GM23338 (cell line): ENCODE data around the gene USP46. TPM values are rescaled to one million over a fixed set of nuclear protein-coding genes. Genes with fewer than 3 reads are reported as not detected.

ENCODE experiments used
- ATAC-seq: fragments of 200-7000 bp; cut with Tn5 transposase; 3 replicates; pipeline ENCODE4 v1.9.1; 2020
- DNase-seq: peaks from one replicate; pipeline ENCODE4 v3.0.0-alpha.2; 2015; ENCODE audit warnings: low spot score
- H2AFZ ChIP-seq: fragments of 200-600 bp; sonication (generic); 2 replicates; pipeline ENCODE4 v1.8.0; 2016; ENCODE audit warnings: antibody characterized with exemption, mild to moderate bottlenecking, moderate library complexity
- H3F3A ChIP-seq: fragments of 200-600 bp; sonication (generic); replicated peaks from 2 replicates; pipeline ENCODE4 v1.8.0; 2017; ENCODE audit warnings: antibody characterized with exemption, mixed run types, low read depth
- H3K27ac ChIP-seq: fragments of 200-600 bp; sonication (generic); 2 replicates; pipeline ENCODE4 v1.6.1; 2016; ENCODE audit warnings: low read depth
- H3K27me3 ChIP-seq: fragments of 200-600 bp; sonication (generic); 2 replicates; pipeline ENCODE4 v1.8.0; 2016; ENCODE audit warnings: mild to moderate bottlenecking, mixed run types, moderate library complexity; ENCODE audit not compliant: insufficient read depth
- H3K36me3 ChIP-seq: fragments of 200-600 bp; sonication (generic); 2 replicates; pipeline ENCODE4 v1.8.0; 2016; ENCODE audit warnings: mild to moderate bottlenecking; ENCODE audit not compliant: insufficient read depth
- H3K4me1 ChIP-seq: fragments of 200-600 bp; sonication (generic); 2 replicates; pipeline ENCODE4 v1.8.0; 2016; ENCODE audit warnings: mild to moderate bottlenecking, moderate library complexity; ENCODE audit not compliant: insufficient read depth
- H3K4me2 ChIP-seq: fragments of 200-600 bp; sonication (generic); 2 replicates; pipeline ENCODE4 v1.7.1; 2017; ENCODE audit warnings: mixed run types
- H3K4me3 ChIP-seq: fragments of 200-600 bp; sonication (generic); 2 replicates; pipeline ENCODE4 v1.6.1; 2016; ENCODE audit warnings: mixed run types
- H3K79me2 ChIP-seq: fragments of 200-600 bp; sonication (generic); replicated peaks from 2 replicates; pipeline ENCODE4 v1.8.0; 2017; ENCODE audit warnings: mild to moderate bottlenecking; ENCODE audit not compliant: insufficient read depth
- H3K9me2 ChIP-seq: fragments of 200-600 bp; sonication (generic); 2 replicates; pipeline ENCODE4 v1.8.0; 2017; ENCODE audit not compliant: insufficient read depth
- H4K20me1 ChIP-seq: fragments of 200-600 bp; sonication (generic); replicated peaks from 2 replicates; pipeline ENCODE4 v1.8.0; 2017; ENCODE audit warnings: mild to moderate bottlenecking; ENCODE audit not compliant: insufficient read depth
- H3K27ac Mint-ChIP-seq: 2 replicates; pipeline ENCODE4 v1.8.0; 2020; ENCODE audit warnings: inconsistent platforms, mild to moderate bottlenecking, moderate library complexity, mixed read lengths
- H3K27me3 Mint-ChIP-seq: 3 replicates; pipeline ENCODE4 v1.8.0; 2022; ENCODE audit warnings: low read depth, mild to moderate bottlenecking, moderate library complexity, mixed read lengths, inconsistent platforms; ENCODE audit not compliant: insufficient read depth, poor library complexity
- H3K36me3 Mint-ChIP-seq: 3 replicates; pipeline ENCODE4 v1.8.0; 2021; ENCODE audit warnings: low read depth, mild to moderate bottlenecking, inconsistent platforms, moderate library complexity, mixed read lengths
- H3K4me1 Mint-ChIP-seq: 3 replicates; pipeline ENCODE4 v1.8.0; 2020; ENCODE audit warnings: mild to moderate bottlenecking, inconsistent platforms, mixed read lengths
- H3K4me3 Mint-ChIP-seq: 3 replicates; pipeline ENCODE4 v1.8.0; 2021; ENCODE audit warnings: moderate library complexity, mild to moderate bottlenecking, inconsistent platforms, mixed read lengths
- H3K9me3 Mint-ChIP-seq: 3 replicates; pipeline ENCODE4 v1.8.0; 2020; ENCODE audit warnings: moderate library complexity, mild to moderate bottlenecking, inconsistent platforms, mixed read lengths
- EZH2 ChIP-seq: fragments of 200-600 bp; sonication (generic); IDR thresholded peaks from one replicate; pipeline ENCODE4 v1.8.0; 2017; ENCODE audit warnings: antibody characterized with exemption, mild to moderate bottlenecking, low read depth; ENCODE audit not compliant: unreplicated experiment
- REST ChIP-seq: IDR thresholded peaks from one replicate; pipeline ENCODE4 v1.6.1; 2018; ENCODE audit warnings: antibody characterized with exemption; ENCODE audit not compliant: unreplicated experiment
- STAT1 ChIP-seq: IDR thresholded peaks from one replicate; pipeline ENCODE4 v1.6.1; 2016; ENCODE audit warnings: antibody characterized with exemption; ENCODE audit not compliant: unreplicated experiment
- ZNF462 ChIP-seq: fragments of 250-450 bp; sonication (Bioruptor Pico); IDR thresholded peaks from 2 replicates; pipeline ENCODE4 v1.5.0; 2020; ENCODE audit warnings: mild to moderate bottlenecking, moderate library complexity
- polyA plus RNA-seq: library from polyadenylated mRNA; unstranded; fragments of >200 nt; fragmentation: Nextera tagmentation; extraction: Ambion mirVana; gene quantifications from 2 replicates; pipeline ENCODE4 v1.2.1, GENCODE V29; 2016
- total RNA-seq: library from RNA; depleted of rRNA; stranded (reverse); fragments of >200 nt; shearing (Covaris generic); gene quantifications from 2 replicates; pipeline ENCODE4 v1.2.3, GENCODE V29; 2014

Gene USP46
- total and polyA plus RNA-seq, 2 experiments from 2014 or later: 40.5 to 59.4 TPM

- TF ChIP-seq ZNF462: no peak
Observed at GRCh38 chr4:52548818-52549570, 110.1 kb downstream of the USP46 start (continued).

- Mint-ChIP-seq H3K27ac (no peak overlapping the region), H3K4me3 (no peak overlapping the region), H3K27me3 (no peaks in the 10 kb centered on the region), H3K9me3 (no peaks in the 10 kb centered on the region; the same call in 2 of the 3 replicates), H3K36me3 (no peaks in the 10 kb centered on the region), H3K4me1 (peaks cover 23% of the 10 kb centered on the region; the same call in 2 of the 3 replicates)
- Histone ChIP-seq H4K20me1 (no peaks in the 10 kb centered on the region), H3K4me2 (no peak overlapping the region), H3K9me2 (no peaks in the 10 kb centered on the region), H3K27ac (no peak overlapping the region), H3K4me1 (peaks cover 12% of the 10 kb centered on the region), H3K27me3 (no peaks in the 10 kb centered on the region), H3K4me3 (no peak overlapping the region), H3F3A (no peaks in the 10 kb centered on the region), H2AFZ (peak overlapping the region; percentile 72; the same call in 1 of the 2 replicates), H3K79me2 (no peaks in the 10 kb centered on the region), H3K36me3 (no peaks in the 10 kb centered on the region)
- ATAC-seq: no peak
- DNase-seq: no peak
- no peak for TF ChIP-seq REST
- no peak for TF ChIP-seq EZH2
- no peak for TF ChIP-seq STAT1
- no peak for TF ChIP-seq ZNF462
Observed at GRCh38 chr4:52546449-52546848, 112.7 kb downstream of the USP46 start.
